GM12801 (cell line): ENCODE results near the gene PRLH.

Experiments used
- CTCF ChIP-seq: IDR thresholded peaks from one replicate; pipeline ENCODE4 v1.5.1; 2011; ENCODE audit warnings: control low read depth; ENCODE audit not compliant: insufficient read length; ENCODE audit errors: extremely low read depth

The PRLH gene

GRCh38 chr2:237581326-237581725 lies 15.0 kb downstream of the PRLH start:
- TF ChIP-seq CTCF = no peak

GRCh38 chr2:237581751-237582746 lies 15.7 kb downstream of the PRLH start:
- TF ChIP-seq CTCF = no peak

- no peak for TF ChIP-seq CTCF
These were observed 17.3 kb downstream of the PRLH start for GRCh38 chr2:237583385-237584295.

- no peak for TF ChIP-seq CTCF
These were observed 19.3 kb downstream of the PRLH start for GRCh38 chr2:237585590-237586221.

- TF ChIP-seq CTCF = no peak
These were observed 21.8 kb downstream of the PRLH start for GRCh38 chr2:237588044-237588696.

- no peak for TF ChIP-seq CTCF
These were observed 24.1 kb downstream of the PRLH start, which contains the start of gene RAB17 for GRCh38 chr2:237590272-237591140. Gene RAB17 (minus strand): TSS chr2:237590734. CDS start chr2:237586154, 4,580 bp downstream.
